ENCODE measurements around the gene MFAP4.

MFAP4 gene

GRCh38 chr17:19348081-19348650, 38.8 kb downstream of the MFAP4 start:
- no peak overlapping the region for H3K27ac ChIP-seq (ENCODE audit: low read length)
- H3K9ac ChIP-seq (ENCODE audit: low read length) = no peak overlapping the region
- no peaks in the 10 kb centered on the region for H3K4me1 ChIP-seq (ENCODE audit: low read length)
- H2AFZ ChIP-seq (ENCODE audit: low read depth, low read length) = no peak overlapping the region
- H3K4me3 ChIP-seq (ENCODE audit: low read length) = no peak overlapping the region
- no peaks in the 10 kb centered on the region for H3K27me3 ChIP-seq (ENCODE audit: low read depth, low read length)
- H3K4me2 ChIP-seq (ENCODE audit: low read length) = no peak overlapping the region
- TF ChIP-seq EZH2phosphoT487 (IDR thresholded peaks at IDR 0.05; ENCODE audit: low read depth) = no peak
- no peak for TF ChIP-seq CTCF (IDR thresholded peaks at IDR 0.05; ENCODE audit: low read depth, low read length)
- H3K36me3 ChIP-seq (replicated peaks; ENCODE audit: low read depth, low read length) = no peaks in the 10 kb centered on the region
- no peaks in the 10 kb centered on the region for H4K20me1 ChIP-seq (ENCODE audit: insufficient read depth, low read length)
- H3K79me2 ChIP-seq (ENCODE audit: low read length) = no peaks in the 10 kb centered on the region
- no peaks in the 10 kb centered on the region for H3K9me3 ChIP-seq (ENCODE audit: insufficient read depth, low read length)

- no peak overlapping the region for H3K4me2 ChIP-seq (ENCODE audit: low read length)
- H3K27ac ChIP-seq (ENCODE audit: low read length) = no peak overlapping the region
- H3K9ac ChIP-seq (ENCODE audit: low read length) = no peak overlapping the region
Observed at GRCh38 chr17:19347323-19348080, 39.5 kb downstream of the MFAP4 start.

GRCh38 chr17:19346351-19347255, 40.4 kb downstream of the MFAP4 start:
- no peak for TF ChIP-seq CTCF (IDR thresholded peaks at IDR 0.05; ENCODE audit: low read depth, low read length)
- TF ChIP-seq EZH2phosphoT487 (IDR thresholded peaks at IDR 0.05; ENCODE audit: low read depth) = no peak
- Histone ChIP-seq H3K27ac (ENCODE audit: low read length) (no peak overlapping the region), H4K20me1 (ENCODE audit: insufficient read depth, low read length) (no peaks in the 10 kb centered on the region), H3K4me2 (ENCODE audit: low read length) (no peak overlapping the region), H3K79me2 (ENCODE audit: low read length) (no peaks in the 10 kb centered on the region), H3K4me1 (ENCODE audit: low read length) (no peaks in the 10 kb centered on the region), H3K27me3 (ENCODE audit: low read depth, low read length) (no peaks in the 10 kb centered on the region), H3K4me3 (ENCODE audit: low read length) (no peak overlapping the region), H3K9me3 (ENCODE audit: insufficient read depth, low read length) (no peaks in the 10 kb centered on the region), H3K9ac (ENCODE audit: low read length) (no peak overlapping the region), H3K36me3 (replicated peaks; ENCODE audit: low read depth, low read length) (no peaks in the 10 kb centered on the region), H2AFZ (ENCODE audit: low read depth, low read length) (no peak overlapping the region)

More at GRCh38 chr17:19347323-19348080, 39.5 kb downstream of the MFAP4 start:
- Histone ChIP-seq H2AFZ (ENCODE audit: low read depth, low read length) (no peak overlapping the region), H3K36me3 (replicated peaks; ENCODE audit: low read depth, low read length) (no peaks in the 10 kb centered on the region), H3K27me3 (ENCODE audit: low read depth, low read length) (no peaks in the 10 kb centered on the region), H3K4me1 (ENCODE audit: low read length) (no peaks in the 10 kb centered on the region), H4K20me1 (ENCODE audit: insufficient read depth, low read length) (no peaks in the 10 kb centered on the region), H3K79me2 (ENCODE audit: low read length) (no peaks in the 10 kb centered on the region), H3K9me3 (ENCODE audit: insufficient read depth, low read length) (no peaks in the 10 kb centered on the region), H3K4me3 (ENCODE audit: low read length) (no peak overlapping the region)
- TF ChIP-seq EZH2phosphoT487 (IDR thresholded peaks at IDR 0.05; ENCODE audit: low read depth) (no peak), CTCF (IDR thresholded peaks at IDR 0.05; ENCODE audit: low read depth, low read length) (no peak)
